ENCODE data around the gene SPHK1.

Gene SPHK1

DNA sequence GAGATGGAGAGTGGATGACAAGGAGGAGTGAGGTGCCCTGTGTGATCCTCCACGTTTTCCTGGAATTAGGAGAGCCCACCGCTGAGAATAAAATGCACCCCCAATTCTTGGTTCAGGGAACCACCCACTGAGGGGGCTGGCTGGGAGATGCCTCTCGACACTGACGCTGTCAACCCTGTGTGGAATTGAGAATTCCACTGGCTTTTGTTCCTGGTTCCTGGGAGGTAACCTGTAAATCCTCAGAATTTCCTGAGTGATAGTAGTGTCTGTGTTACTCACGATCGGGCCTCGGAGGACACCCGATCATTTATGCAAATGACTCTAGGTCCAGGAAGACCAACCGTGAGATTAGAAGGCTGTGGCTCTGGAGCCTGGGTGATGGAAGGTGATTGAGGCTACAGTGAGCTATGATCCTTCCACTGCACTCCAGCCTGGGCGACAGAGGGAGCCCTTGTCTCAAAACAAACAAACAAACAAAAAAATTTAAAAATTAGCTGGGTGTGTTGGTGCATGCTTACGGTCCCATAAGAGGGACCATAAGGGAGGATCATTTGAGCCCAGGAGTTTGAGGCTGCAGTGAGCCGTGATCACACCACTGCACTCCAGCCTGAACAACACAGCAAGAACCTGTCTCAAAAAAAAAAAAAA, 19.0 kb upstream of the SPHK1 start:
- DNase-seq = no peak

DNA sequence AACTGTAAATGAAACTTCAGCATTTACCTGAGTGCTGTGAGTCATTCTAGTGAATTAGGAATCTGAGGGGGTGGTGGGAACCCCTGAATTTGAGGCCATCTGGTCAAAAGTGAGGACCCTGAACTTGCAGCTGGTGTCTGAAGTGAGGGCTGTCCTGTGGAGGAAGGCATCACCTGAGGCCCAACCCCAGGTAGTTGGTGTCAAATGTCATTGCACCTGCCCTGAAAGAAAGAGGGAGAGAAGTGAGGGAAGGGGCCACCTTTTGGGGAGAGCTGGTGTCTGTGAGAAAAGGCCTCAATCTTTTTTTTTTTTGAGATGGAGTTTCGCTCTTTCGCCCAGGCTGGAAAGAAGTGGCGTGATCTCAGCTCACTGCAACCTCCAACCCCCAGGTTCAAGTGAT, 18.2 kb upstream of the SPHK1 start:
- DNase-seq = no peak

DNA sequence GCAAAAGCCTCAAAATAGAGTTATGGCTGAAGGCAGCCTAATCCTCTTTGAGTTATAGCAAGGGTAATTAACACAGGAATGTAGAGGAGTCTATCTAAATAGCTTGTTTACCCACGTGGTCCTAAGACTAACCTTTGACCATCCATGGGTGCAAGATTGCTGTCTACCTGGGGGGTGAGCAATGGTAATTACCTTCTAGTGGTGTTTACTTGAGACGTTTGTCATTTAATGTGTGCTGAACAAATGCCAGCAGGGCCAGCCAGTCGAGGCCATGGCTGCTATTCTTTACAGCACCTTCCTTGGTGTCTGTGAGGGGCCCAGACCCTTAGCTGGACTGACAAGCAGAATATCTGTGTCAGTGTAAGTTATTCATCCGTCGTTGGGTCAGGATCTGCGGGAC, 16.8 kb upstream of the SPHK1 start:
- no peak for DNase-seq

DNA sequence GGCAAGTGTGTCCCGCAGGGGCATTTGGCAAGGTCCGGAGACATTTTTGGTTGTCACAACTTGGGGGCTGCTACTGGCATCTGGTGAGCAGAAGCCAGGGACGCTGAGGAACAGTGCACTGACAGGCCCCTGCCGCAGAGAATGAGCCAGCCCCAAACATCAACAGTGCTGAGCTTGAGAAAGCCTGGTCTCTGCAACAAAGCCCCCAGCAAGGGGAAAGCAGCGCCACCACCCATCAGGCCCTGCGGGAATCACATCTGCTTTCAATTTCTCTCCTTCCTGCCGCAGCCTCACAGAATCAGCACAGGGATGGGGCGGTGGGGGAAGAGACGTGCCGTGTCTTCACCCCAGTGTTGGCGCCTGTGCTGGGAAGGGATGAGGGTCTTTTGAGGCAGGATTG, 15.9 kb upstream of the SPHK1 start:
- no peak for DNase-seq

DNA sequence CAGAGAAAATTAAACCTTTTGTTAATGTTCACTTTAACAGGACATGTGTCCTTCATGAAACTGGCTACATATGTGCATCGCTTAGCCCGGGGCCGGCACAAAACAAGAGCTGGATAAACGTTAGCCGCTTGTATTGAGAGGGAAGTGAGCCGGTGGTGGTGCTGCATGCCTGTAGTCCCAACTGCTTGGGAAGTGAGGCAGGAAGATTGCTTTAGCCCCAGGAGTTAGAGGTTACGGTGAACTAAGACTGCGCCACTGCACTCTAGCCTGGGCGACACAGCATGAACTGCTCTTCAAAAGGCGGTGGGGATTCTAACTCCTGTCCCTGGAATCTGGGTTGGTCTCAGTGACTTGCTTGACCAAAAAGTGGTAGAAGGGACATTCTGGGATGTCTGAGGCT, 15.0 kb upstream of the SPHK1 start:
- no peak for DNase-seq

DNA sequence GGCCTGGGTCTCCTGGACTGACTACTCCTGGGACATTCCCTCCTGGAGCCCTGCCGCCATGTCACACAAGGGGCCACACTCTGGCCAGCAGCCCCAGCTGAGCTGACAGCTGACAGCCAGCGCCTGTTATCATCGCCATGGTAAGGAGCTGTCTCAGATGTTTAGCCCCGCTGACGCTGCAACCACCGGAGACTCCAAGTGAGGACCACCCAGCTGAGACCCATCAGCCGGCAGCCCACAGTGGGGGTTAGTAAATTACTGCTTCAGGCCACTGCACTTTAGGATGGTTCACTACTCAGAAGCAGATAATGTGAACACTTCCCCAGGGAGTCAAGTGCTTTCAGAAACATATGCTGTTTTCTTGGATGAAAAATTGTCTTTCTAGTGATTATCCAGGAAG, 14.6 kb upstream of the SPHK1 start:
- no peak for DNase-seq

DNA sequence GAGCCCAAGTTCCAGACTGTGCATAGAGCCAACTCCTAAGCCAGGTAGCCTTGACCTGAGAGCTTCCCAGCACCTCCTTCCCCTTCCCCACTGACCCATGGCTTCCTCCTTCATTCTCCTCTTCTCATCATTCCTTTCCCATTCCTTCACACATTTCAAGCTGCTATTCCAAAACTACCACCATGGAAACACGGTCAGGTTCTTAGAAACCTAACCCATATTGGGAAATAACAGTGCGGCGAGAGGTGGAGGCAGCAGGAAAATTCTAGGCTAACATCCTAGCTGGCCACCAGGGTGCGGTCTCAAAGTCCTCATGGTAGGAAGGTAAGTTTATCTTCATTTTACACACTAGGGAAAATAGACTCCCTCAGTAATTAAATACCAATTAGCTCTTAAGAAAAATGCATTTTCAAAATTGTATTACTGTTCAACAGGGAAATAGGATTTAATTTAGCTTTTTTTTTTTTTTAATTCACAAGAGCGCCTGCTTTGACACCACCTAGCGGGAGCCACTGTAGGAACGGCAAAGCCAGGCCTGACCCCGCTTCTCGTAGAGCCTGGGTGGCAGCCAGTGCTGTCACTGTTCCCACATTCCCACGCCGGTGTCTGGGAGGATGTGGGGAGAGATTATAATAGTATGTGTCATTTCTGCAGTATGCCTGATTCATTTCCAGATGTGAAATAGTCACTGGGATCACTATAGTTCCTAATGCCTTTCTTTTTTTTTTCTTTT, 14.0 kb upstream of the SPHK1 start:
- no peak for DNase-seq

DNA sequence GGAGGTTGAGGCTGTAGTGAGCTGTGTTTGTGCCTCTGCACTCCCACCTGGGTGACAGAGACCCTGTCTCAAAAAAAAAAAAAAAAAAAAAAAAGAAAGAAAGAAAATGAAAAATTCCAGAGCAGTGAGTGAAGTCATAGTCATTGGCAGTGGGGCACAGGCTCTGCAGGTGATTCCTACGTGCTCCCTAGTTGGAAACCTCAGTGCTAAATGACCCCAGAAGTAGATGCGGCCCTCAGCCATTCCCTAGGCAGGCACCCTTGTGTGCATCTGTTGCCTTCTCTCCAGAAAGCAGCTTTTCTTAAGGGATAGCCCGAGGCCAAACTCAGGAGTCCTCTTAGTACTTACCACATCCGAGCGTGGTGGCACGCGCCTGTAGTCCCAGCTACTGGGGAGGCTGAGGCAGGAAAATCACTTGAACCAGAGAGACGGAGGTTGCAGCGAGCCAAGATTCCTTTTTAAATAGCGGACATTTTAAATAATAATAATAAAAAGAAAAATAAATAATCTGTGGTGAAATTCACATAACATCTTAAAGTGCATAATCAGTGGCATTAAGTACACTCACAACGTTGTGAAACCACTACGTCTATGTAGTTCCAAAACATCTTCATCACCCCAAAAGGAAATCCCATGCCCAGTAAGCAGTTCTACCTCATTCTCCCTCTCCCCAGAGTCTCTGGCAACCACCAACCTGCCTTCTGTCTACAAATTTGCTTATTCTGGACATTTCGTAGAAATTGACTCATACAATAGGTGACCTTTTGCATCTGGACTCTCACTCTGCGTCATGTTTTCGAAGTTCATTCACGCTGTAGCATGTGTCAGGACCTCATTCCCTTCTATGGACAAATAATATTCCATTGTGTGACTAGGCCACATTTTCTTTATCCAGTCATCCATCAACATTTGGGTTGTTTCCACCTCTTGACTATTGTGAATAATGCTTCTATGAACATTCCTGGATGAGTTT, 12.5 kb upstream of the SPHK1 start:
- DNase-seq = no peak

DNA sequence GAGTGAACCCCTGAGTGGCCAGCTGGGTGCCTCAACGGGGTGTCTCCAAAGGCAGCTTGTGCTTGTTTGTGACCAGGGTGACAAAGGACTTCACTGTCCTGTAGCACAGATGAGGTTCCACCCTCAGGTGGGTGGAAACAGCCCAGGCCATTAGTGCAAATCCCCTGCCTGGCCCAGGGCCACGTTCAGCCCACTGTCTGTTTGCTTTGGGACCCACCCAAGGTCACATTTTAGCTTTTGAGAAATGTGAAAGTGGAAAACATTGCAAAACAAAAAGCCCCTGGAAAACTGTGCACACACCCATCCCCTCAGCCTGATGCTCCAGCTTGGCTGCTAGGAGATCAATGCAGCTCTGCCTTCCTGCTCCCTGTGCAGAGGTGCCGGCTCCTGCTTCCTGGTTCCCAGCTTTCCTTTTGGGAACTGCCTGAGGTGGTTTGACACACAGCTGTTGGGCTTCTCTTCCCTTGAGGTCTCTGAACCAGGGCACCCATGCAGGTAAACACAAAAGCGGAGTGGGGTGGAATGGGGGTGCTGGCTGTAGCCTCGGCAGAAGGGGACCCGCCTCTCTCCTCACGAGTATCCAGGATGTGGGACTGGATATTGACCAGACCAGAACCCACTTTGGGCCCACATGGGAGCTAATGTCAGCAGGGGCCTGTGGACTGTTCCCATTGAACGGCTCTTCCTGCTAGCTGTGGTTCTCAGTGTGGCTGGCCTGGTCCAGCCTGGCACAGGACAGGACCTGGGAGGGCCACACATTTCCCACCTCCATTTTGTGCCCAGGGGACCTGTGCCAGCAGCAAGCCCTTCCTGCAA, 7.9 kb upstream of the SPHK1 start:
- no peak for DNase-seq

DNA sequence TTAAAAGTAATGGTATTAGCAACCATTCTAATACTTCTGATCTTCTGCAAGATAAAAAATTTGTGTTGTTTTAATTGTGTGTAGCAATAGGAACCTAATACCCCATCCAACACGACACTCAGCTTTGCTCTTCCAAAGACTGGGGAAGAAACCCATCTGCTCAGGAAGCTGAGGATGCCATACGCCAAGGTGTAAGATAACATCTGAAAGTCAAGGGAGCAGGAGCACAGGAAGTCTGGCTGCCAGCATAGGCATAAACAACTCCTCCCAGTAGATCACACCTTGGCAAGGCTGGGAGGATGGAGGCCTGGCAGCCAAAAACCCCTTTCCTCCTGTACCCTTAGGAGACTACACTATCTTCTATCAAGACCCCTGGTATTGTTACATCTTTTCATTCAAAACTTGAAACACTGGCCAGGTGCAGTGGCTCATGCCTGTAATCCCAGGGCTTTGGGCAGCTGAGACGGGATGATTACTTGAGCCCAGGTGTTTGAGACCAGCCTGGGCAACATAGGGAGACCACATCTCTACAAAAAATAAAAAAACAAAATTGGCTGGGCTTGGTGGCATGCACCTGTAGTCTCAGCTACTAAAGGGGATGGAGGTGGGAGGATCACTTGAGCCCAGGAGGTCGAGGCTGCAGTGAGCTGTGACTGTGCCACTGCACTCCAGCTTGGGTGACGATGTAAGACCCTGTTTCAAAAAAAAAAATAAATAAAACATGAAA, 5.7 kb upstream of the SPHK1 start:
- DNase-seq = no peak

DNA sequence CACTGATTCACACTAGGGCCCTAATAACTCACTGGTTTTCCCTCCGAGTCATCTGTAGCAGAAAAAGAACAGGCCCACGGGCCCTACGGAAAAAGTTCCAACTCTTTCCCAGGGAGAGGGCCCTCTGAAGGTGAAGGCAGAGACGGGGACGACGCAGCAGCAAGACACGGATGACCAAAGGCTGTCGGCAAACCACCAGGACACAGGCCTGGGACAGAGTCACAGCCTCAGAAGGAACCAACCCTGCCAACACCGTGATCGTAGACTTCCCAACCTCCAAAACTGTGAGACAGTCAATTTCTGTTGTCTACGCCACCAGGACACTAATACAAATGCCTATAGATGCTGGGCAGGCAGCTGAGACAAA, 5.2 kb upstream of the SPHK1 start:
- no peak for DNase-seq

DNA sequence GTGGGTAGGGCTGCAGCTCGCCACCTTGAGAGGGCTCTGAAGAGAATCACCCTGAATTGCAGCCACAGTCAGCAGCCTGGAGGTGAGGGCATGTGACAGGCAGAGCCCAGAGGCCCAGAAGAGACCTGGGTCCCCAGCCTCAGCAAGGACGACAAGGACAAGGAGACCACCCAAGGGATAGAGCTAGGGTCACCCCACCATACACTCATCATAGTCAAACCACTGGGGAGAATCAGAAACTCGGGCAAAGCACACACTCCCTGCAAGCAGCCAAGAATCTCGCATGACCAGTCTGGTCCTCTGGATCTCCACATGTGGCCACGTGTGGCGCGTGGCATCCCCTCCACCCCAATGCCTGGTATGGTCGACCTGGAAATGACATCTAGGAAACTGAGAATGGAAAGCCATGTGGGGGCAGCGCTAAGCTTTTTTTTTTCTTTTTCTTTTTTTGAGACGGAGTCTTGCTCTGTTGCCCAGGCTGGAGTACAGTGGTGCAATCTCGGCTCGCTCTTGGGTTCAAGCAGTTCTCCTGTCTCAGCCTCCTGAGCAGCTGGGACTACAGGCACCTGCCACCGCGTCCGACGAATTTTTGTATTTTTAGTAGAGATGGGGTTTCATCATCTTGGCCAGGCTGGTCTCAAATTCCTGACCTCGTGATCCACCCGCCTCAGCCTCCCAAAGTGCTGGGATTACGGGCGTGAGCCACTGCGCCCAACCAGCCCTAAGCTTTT, 4.6 kb upstream of the SPHK1 start:
- no peak for DNase-seq

DNA sequence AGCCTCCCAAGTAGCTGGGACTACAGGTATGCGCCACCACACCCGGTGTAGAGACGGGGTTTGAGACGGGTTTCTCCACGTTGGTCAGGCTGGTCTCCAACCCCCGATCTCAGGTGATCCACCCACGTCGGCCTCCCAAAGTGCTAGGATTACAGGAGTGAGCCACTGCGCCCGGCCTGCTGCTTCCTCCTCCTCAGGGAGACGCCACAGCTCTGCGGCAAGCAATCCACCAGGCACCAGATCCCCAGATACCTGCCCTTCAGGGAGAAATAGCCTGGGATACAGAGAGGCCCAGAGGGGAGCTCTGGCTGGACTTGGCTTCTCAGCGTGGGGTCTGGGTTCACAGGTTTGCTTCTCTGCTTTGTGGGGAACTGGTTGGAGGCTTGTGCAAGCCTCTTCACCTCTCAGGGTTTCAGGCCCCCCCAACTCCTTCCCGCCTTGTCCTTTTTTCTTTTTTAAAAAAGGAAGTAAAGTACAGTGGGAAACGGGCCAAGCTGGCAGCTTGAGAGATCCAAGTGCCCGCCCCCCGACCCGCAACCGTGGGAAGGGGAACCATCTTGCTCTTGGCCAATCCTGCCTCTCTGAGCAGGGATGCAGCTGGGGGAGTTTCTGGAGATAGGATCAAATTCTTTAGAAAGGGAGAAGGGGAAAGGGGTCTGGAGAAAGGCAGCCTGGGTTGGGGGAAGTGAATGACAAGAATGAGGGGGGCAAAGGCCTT, 2.6 kb upstream of the SPHK1 start:
- DNase-seq = no peak

DNA sequence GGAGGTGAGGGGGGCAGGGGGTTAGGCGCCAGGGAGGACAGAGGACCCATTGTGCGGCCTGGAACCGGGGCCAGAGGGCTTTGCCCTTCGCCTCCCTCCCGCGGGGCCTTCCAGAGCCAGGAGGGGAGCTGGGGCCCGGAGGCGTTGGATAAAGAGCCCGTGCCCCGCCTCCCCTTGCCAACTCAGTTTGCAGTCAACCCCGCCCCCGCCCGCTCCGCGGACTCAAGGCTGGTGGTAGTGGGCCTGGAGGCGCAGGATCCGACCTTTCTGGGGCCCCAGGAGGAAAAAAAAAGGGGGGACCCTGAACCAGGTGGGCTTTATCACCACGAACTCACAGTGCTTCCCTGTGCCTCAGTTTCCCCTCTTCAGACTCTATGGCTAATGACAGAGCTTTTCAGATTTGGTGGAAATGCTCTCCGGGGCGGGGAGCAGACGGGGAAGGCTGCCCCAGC, 2.0 kb upstream of the SPHK1 start:
- no peak for DNase-seq

DNA sequence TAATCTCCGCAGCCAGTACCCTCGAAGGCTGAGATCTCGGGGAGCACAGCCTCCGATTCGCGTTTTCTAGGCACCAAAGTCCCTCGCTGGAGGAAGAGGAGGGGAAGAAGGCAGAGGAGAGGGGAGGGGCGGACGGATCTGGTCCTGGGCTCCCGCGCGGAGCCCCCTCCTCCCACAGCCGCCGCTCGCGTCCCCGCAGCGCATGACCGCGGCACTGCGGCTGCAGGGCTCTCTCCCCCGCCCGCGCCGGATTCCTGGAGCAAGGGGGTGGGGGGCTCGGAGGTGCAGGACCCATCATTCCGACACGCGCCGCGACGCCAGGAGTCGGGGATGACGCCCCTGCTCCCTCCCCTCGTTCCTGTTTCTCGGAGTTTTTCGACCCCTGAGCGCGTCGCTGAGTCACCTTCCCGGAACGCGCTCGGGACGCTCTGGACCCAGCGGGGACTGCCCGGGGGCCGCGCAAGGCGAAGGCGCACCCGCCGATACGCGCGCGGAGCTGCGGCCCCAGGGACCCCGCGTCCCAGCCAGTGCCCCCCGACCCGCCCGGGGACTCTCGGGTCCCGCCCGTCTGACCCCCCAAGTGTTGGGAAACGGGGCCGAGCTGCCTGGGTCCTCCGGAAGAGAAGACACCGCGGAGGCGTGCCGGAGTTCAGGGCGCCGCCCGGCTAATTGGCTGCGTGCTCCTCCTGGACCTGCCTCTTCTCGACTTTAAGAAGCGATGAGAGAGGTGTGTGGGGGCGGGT, 1.4 kb upstream of the SPHK1 start:
- DNase-seq = no peak

DNA sequence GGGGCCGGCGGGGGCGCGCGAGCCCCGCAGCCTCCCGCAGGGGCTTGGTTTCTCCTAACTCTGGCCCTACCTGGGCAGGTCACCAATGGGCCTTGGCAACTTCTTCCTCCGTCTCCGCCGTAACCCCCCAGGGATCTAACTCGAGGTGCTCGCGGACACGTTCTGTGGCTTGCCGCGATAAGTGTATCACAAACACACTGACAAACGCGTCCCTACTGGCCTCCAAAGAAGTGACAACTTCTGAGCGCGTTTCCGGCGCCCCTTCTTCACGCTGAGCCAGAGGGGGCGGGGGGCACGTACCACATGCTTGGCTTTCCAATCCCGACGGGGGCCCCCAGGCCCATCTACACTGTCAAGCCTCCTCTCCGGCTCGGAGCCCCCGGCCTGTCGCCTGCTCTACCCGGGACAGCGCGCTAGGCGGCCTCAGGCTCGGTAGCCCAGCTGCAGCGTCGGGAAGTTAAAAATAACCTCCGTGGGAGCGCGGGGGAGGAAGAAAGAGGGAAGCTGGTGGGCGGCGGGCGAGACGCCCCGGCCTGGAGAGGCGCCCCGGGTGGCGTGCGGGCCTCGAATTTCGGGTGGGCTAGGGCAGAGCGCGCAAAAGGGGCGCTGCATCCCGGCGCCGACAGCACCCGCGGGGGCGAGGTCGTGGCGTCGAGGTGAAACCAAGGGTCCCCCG, 725 bp upstream of the SPHK1 start:
- DNase-seq = no peak

DNA sequence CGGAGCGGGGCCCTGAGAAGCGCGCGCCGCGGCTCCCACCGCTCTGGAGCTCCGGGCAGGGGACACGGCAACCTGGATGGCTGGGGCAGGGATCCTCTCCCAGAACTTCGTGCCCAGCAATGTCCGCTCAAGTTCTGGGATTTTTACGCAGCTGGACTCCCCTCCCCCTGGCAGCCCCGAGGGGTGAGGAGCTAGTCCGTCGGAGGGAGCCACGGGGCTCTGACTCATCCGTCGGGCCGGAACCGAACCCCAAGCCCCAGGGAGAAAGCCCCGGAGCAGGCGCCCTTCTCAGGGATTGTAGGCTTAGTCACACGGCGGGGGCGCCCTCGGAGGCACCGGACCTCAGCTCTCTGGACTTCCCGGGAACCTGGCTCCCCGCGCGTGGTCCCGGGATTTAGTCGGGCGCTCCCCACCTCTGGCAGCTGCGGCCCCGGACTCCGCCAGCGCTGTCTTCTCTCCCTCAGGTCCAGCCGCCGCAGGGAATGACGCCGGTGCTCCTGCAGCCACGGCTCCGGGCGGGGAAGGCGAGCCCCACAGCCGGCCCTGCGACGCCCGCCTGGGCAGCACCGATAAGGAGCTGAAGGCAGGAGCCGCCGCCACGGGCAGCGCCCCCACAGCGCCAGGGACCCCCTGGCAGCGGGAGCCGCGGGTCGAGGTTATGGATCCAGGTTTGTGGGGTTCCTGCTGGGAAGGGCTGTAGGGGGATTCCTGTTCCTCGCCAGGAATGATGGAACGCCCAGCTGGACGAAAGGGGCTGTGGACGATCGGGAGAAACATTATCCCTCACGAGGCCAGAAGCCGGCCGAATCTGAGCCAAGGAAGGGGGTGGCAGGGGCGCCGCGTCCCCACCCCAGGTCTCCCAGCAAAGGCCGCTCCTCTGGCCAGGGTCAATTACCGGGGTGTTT, 830 bp downstream of the SPHK1 start:
- no peak for DNase-seq

All from cortex of kidney (tissue), 1 donor.